ENCODE measurements around the gene P2RY14. TPM values are rescaled to one million over a fixed set of nuclear protein-coding genes. Genes with fewer than 3 reads are reported as not detected.

P2RY14 gene
- total and polyA plus RNA-seq, 10 of the 15 experiments (the other 5 are each of a cell fraction or from before 2014, with no cell fraction given) = 0.06 to 0.37 (median 0.28) TPM; not detected in 7

GRCh38 chr3:151216641-151217607 is 61.4 kb downstream of the P2RY14 start:
- DNase-seq (ENCODE audit: low read depth, low spot score) = no peak
- FAIRE-seq = no peak
- H3K27ac ChIP-seq (ENCODE audit: control insufficient read depth, insufficient read depth) = no peak overlapping the region
- H3K9ac ChIP-seq (ENCODE audit: control insufficient read depth, insufficient read depth, low read length) = no peak overlapping the region
- BruUV-seq (replicated peaks) = no TSS peak
- no peak for TF ChIP-seq CHD4 (IDR thresholded peaks at IDR 0.05)
- TF ChIP-seq FOXK2 (IDR thresholded peaks at IDR 0.05) = no peak
- TF ChIP-seq SREBF1 (IDR thresholded peaks at IDR 0.05; ENCODE audit: low read length) = no peak
- TF ChIP-seq TARDBP (IDR thresholded peaks at IDR 0.05; ENCODE audit: borderline replicate concordance) = no peak
- no peak for TF ChIP-seq PKNOX1 (IDR thresholded peaks at IDR 0.05)
- TF ChIP-seq SMAD5 (IDR thresholded peaks at IDR 0.05; ENCODE audit: low read depth) = no peak
- TF ChIP-seq ZNF217 (IDR thresholded peaks at IDR 0.05) = no peak
- TF ChIP-seq POU2F2 (IDR thresholded peaks at IDR 0.05; ENCODE audit: borderline replicate concordance, low read depth, low read length) = no peak
- no peak for TF ChIP-seq MXI1 (IDR thresholded peaks at IDR 0.05; ENCODE audit: low read depth, low read length)
- no peak for TF ChIP-seq ZZZ3 (IDR thresholded peaks at IDR 0.05; ENCODE audit: control insufficient read depth, insufficient read length, low read depth)
- no peak overlapping the region for H3K4me2 ChIP-seq (ENCODE audit: control insufficient read depth, insufficient read depth)
- H4K20me1 ChIP-seq (ENCODE audit: control insufficient read depth, insufficient read depth) = no peaks in the 10 kb centered on the region
- H3K9me3 ChIP-seq (replicated peaks; ENCODE audit: control insufficient read depth, insufficient read depth, low read length) = no peaks in the 10 kb centered on the region
- H3K79me2 ChIP-seq (ENCODE audit: control insufficient read depth, insufficient read depth, low read length) = no peaks in the 10 kb centered on the region
- ATAC-seq = no peak
- no peaks in the 10 kb centered on the region for H3K36me3 ChIP-seq (ENCODE audit: control insufficient read depth in 2 of 2, insufficient read depth in 2 of 2, low read length in 1 of 2)
- SMC1A ChIA-PET (ENCODE audit: uncharacterized antibody, unreplicated experiment) = interaction anchor here (1.7 kb wide), 1 partner anchor 11 kb away, joined by 8 read pairs; no protein-coding TSS in a partner anchor
- POLR2A ChIA-PET = no interaction called here
- no peak overlapping the region for H3K4me3 ChIP-seq
- intact Hi-C loops (cut with micrococcal nuclease; ENCODE audit: unreplicated experiment) (no loop called here), in situ Hi-C loops (cut with MboI) (no loop called here)
- H3K4me1 ChIP-seq (ENCODE audit: control insufficient read depth, insufficient read depth, low read length) = no peaks in the 10 kb centered on the region
- CTCF ChIA-PET = interaction anchor here (0.6 to 2.6 kb wide), 8 partner anchors 9 to 71 kb away, joined by 3 to 10 read pairs (median 4); no protein-coding TSS in a partner anchor
- no peak overlapping the region for H2AFZ ChIP-seq (ENCODE audit: control insufficient read depth, low read depth, low read length)
- RAD21 ChIA-PET (ENCODE audit: unreplicated experiment) = no interaction called here
- 3% methylated on average over 3 of the region's 3 CpGs for WGBS (ENCODE audit: insufficient coverage, insufficient replicate concordance, low lambda C conversion rate, missing lambda C conversion rate)
- H3K27me3 ChIP-seq (replicated peaks in 1 of 2; ENCODE audit: control insufficient read depth in 2 of 2, insufficient read depth in 2 of 2, low read length in 1 of 2) = peaks cover 0 to 2% of the 10 kb centered on the region in 2 experiments; a peak in 2 of 4 replicates

Data from GM12878 (cell line).